Lung (tissue), 12 donors: ENCODE measurements around the gene NME4. TPM values are rescaled to one million over a fixed set of nuclear protein-coding genes. Genes with fewer than 3 reads are reported as not detected.
"Not testable (repeated sequence)": the region's sequence is repeated elsewhere in the genome, so short reads cannot be mapped to it uniquely, and the experiment has no call there.

Source experiments
- ATAC-seq: fragments of 200-7000 bp; cut with Tn5 transposase; one replicate; pipeline ENCODE4 v1.9.1; 2020; ENCODE audit warnings: moderate number of reproducible peaks; ENCODE audit not compliant: insufficient read depth, low FRiP score
- DNase-seq, 3 donors: peaks; one replicate each; pipeline ENCODE4 v3.0.0-alpha.2; 2013 to 2017
- H3K27ac ChIP-seq, 2 donors: one replicate each; pipeline ENCODE4 v1.5.1; 2013; ENCODE audit warnings: mild to moderate bottlenecking in 2 of 2, moderate library complexity in 2 of 2, control low read depth in 1 of 2, inconsistent platforms in 1 of 2, low read depth in 1 of 2, low read length in 1 of 2
- H3K27me3 ChIP-seq, 3 donors: one replicate each; pipeline ENCODE4 v1.5.1; 2013; ENCODE audit warnings: low read length in 2 of 3; ENCODE audit not compliant: control insufficient read depth in 3 of 3, insufficient read depth in 3 of 3
- H3K36me3 ChIP-seq, 4 donors: one replicate each; pipeline ENCODE4 v1.5.1; 2013; ENCODE audit warnings: low read length in 4 of 4, mild to moderate bottlenecking in 1 of 4, moderate library complexity in 1 of 4; ENCODE audit not compliant: control insufficient read depth in 4 of 4, insufficient read depth in 4 of 4
- H3K4me1 ChIP-seq, 5 donors: one replicate each; pipeline ENCODE4 v1.5.1; 2013; ENCODE audit warnings: low read length in 5 of 5, mild to moderate bottlenecking in 2 of 5, moderate library complexity in 1 of 5; ENCODE audit not compliant: control insufficient read depth in 5 of 5, insufficient read depth in 5 of 5
- H3K4me3 ChIP-seq: one replicate; pipeline ENCODE4 v1.5.1; 2013; ENCODE audit warnings: mild to moderate bottlenecking, control low read depth, moderate library complexity
- H3K9ac ChIP-seq, 2 donors: one replicate each; pipeline ENCODE4 v1.5.1; 2013; ENCODE audit warnings: low read length in 2 of 2, control low read depth in 1 of 2; ENCODE audit not compliant: insufficient read depth in 1 of 2
- H3K9me3 ChIP-seq, 4 donors: one replicate each; pipeline ENCODE4 v1.5.1; 2013; ENCODE audit warnings: low read length in 3 of 4, mild to moderate bottlenecking in 1 of 4, moderate library complexity in 1 of 4; ENCODE audit not compliant: control insufficient read depth in 4 of 4, insufficient read depth in 3 of 4
- CTCF ChIP-seq: IDR thresholded peaks from 2 replicates; pipeline ENCODE4 v1.5.1; 2012; ENCODE audit warnings: mild to moderate bottlenecking; ENCODE audit errors: control extremely low read depth, extremely low read depth
- WGBS, 2 donors: extraction: QIAGEN DNeasy Blood & Tissue Kit; methylation state at CpG; one replicate each; pipeline ENCODE4 v1.1.7; 2013; 5-methylcytosine and 5-hydroxymethylcytosine counted together
- polyA plus RNA-seq, 2 donors: library from polyadenylated mRNA; stranded (reverse); fragments of 200-250 nt; gene quantifications; one replicate each; pipeline ENCODE4 v1.2.1, GENCODE V29; 2013
- total RNA-seq, 2 donors: library from RNA; depleted of rRNA in 1 of 2; stranded (reverse); fragments of >200 nt in 1 of 2; gene quantifications; one replicate each; pipeline ENCODE4 v1.2.1, GENCODE V29; 2014 to 2021
- donor health status: control.
- donor health status: control.
- donor health status: Bipolar disorder and iron deficiency.
- donor health status: healthy.
- donor health status: DM: yes; HTN: yes; CAD: no.

Gene NME4
- total and polyA plus RNA-seq, 4 donors, result 18.0 to 68.7 (median 65.8) TPM

DNA sequence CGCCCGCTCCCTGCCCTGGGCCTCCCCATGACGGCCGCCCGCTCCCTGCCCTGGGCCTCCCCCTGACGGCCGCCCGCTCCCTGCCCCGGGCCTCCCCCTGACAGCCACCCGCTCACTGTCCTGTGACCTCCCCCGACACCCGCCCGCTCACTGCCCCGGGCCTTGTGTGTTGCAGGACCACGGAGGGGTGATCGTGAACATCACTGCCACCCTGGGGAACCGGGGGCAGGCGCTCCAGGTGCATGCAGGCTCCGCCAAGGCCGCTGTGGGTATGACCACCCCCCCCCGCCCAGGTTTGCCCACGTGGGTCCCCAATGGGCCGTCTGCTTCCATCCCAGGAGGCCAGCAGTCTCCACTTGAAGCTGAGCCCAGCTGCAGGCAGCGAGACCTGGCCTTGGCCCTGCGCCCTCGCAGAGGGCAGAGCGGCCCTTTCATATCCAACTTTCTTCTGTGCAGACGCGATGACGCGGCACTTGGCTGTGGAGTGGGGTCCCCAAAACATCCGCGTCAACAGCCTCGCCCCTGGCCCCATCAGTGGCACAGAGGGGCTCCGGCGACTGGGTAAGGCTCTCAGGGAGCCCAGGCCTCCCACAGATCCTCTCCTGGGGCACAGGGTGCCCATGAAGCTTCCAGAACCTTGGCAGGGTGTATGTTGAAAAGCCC, 13.6 kb downstream of the NME4 start:
- no peaks in the 10 kb centered on the region for H3K9me3 ChIP-seq
- H3K4me3 ChIP-seq, result no peak overlapping the region
- H3K4me1 ChIP-seq, result no peaks in the 10 kb centered on the region
- no peak overlapping the region for H3K27ac ChIP-seq
- H3K9ac ChIP-seq, result no peak overlapping the region
- 93 to 95% methylated on average over 35 to 36 of the region's 36 CpGs for WGBS, 2 donors
- no peaks in the 10 kb centered on the region for H3K27me3 ChIP-seq
- no peak for DNase-seq
- TF ChIP-seq CTCF, result no peak
- peaks cover 0 to 21% (median 0%) of the 10 kb centered on the region in 4 donors for H3K36me3 ChIP-seq
- ATAC-seq, result no peak

DNA sequence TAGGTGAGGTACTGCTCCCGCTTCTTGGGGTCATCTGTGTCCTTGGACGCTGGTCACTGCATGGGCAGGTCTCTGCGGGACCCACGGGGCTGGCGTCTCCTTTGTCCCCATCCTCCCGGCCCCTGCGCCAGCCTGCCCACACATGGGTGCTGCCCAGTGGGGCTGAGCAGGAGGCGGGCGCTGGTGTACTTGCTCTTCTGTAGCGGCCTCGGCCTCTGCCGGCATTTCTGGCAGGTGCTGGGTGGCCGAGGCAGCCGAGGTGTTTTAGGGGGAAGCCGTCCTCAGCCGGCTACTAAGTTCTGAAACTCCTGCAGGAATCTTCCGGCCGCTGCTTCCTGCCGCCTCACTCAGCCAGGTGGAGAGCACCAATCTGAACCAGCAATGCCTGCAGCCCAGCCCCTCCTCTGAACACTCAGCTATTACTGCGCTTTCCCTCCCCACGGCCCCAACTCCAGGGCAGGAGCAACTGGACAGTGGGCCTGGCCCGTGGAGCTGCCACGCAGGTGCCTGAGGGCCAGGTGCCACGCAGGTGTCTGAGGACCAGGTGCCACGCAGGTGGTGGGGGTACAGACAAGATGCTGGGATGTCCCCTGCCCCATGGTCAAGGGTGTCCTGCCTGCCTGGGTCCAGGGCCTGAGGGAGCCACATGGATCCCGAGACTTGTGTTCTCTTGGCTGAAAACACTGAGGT, 14.7 kb downstream of the NME4 start:
- H3K4me1 ChIP-seq, result no peaks in the 10 kb centered on the region
- no peak overlapping the region for H3K4me3 ChIP-seq
- DNase-seq, result no peak
- WGBS, 2 donors, result 95 to 97% methylated on average over 26 of the region's 26 CpGs
- no peak for TF ChIP-seq CTCF
- no peak for ATAC-seq
- H3K27ac ChIP-seq, result no peak overlapping the region
- H3K9ac ChIP-seq, result no peak overlapping the region
- no peaks in the 10 kb centered on the region for H3K27me3 ChIP-seq
- H3K36me3 ChIP-seq, result peaks cover 0 to 21% (median 0%) of the 10 kb centered on the region in 4 donors
- no peaks in the 10 kb centered on the region for H3K9me3 ChIP-seq

DNA sequence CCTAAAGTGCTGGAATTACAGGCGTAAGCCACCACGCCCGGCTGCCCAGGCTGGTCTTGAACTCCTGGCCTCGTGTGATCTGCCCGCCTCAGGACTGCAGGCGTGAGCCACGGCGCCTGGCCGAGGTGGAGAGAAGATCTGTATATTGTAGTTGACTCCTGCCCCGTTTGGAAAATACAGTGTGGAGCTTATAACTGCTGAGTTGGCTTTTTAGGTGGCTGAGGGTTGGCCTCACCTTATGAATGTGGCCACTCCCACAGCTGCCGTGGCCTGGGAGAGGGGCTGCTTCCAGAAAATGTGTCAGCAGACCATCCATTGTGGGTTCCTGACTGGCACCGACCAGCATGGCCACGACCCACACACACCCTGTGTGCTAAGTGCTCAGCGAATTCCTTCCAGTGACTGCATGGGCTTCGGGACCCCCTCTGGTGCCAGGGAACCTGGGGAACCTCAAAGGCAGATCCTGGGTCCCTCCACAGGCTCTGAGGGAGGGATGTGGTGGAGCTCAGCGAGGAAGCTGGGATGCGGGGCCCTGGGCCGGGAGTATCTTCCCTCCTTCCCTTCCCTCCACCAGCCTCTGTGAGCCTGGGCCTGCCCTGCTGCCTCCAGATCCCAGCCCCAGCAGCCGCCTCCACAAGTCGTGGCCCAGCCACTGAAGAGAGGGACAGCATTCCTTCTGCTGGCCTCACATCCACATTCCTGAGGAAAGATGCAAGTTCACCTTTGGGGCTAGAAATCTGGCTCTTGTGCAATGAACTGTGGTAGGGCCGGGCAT, 17.6 kb downstream of the NME4 start:
- no peak overlapping the region for H3K4me3 ChIP-seq
- H3K27ac ChIP-seq, result no peak overlapping the region
- H3K4me1 ChIP-seq, result no peaks in the 10 kb centered on the region
- WGBS, 2 donors, result 90 to 93% methylated on average over 21 of the region's 21 CpGs
- H3K27me3 ChIP-seq, result no peaks in the 10 kb centered on the region
- DNase-seq (no peak), ATAC-seq (no peak)
- no peaks in the 10 kb centered on the region for H3K9me3 ChIP-seq
- no peak for TF ChIP-seq CTCF
- no peak overlapping the region for H3K9ac ChIP-seq
- peaks cover 0 to 15% (median 0%) of the 10 kb centered on the region in 4 donors for H3K36me3 ChIP-seq

GRCh38 chr16:415170-415498, 18.1 kb downstream of the NME4 start:
- H3K9ac ChIP-seq, result not testable (repeated sequence)
- WGBS, 2 donors, result 95% methylated on average over 3 of the region's 3 CpGs

GRCh38 chr16:422179-422578, 25.2 kb downstream of the NME4 start:
- H3K4me1 ChIP-seq, result peaks cover under 1 to 17% (median 4%) of the 10 kb centered on the region in 5 donors
- not testable (repeated sequence) for DNase-seq, H3K4me3 ChIP-seq, H3K9ac ChIP-seq, H3K27me3 ChIP-seq, H3K9me3 ChIP-seq, ATAC-seq, H3K36me3 ChIP-seq, H3K27ac ChIP-seq
- 92 to 97% methylated on average over 13 of the region's 13 CpGs for WGBS, 2 donors

More at GRCh38 chr16:415170-415498, 18.1 kb downstream of the NME4 start:
- H3K4me1 ChIP-seq, H3K27ac ChIP-seq, DNase-seq, H3K27me3 ChIP-seq, H3K9me3 ChIP-seq, ATAC-seq, H3K4me3 ChIP-seq: not testable (repeated sequence)
- peaks cover 0 to 15% (median 0%) of the 10 kb centered on the region in 4 donors for H3K36me3 ChIP-seq
